NCI-H524 (cell line): ENCODE results near the gene CRCP.
A peak's percentile ranks its signal among the peaks of the same experiment; 100 is the strongest.
"Not testable (repeated sequence)": the region's sequence is repeated elsewhere in the genome, so short reads cannot be mapped to it uniquely, and the experiment has no call there.

Experiments used
- DNase-seq, 2 experiments: peaks; one replicate each; lab custom pipeline; 2025; lab: John Stamatoyannopoulos, UW

CRCP gene

DNA sequence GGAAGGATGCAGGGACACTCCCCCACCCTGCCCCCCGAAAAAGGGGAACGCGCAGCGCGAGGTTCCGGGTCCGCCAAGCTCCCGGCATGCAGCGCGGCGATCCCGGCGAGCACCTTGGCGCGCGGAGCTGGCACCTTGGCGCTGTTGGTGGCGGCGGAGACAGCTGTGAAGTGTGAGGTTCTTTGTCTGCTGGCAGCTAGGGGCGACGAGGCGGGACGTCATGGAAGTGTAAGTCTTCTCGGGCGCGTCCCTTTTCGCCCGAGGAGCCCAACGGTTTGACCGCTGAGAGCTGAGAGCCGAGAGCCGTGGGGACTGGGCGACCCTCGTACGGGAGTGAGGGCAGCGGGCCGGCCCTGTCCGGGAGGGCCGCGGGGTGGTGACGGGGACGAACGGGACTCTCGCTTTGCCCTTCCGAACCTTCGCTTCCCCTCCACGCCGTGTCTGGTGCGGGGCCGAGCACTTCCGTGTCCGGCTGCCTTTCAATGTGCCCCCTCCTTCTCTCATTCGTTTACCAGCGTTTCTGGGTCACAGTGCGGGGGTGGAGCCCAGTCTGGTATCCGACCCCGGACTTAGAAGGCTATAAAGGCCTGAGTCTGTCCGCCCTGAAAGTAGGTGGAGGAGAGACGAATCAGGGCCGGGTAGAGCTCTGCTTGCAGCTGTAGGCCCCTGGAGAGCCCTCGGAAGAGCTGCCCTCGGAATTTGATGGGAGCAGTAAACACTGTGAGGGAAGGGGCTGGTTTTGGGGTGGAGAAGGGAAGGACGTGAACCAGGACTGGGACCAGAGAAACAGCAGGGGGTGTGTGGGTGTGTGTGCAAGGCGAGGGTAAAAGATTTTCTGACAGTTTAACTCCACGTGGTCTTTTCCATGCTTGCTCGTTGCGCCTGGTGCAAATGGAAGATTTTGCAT is at the start of gene CRCP:
CRCP (plus strand) TSS at position 105 of the 907 bp plus-strand sequence; CDS start at position 221, 116 bp downstream.
- peak; percentile 57 to 60 for DNase-seq

DNA sequence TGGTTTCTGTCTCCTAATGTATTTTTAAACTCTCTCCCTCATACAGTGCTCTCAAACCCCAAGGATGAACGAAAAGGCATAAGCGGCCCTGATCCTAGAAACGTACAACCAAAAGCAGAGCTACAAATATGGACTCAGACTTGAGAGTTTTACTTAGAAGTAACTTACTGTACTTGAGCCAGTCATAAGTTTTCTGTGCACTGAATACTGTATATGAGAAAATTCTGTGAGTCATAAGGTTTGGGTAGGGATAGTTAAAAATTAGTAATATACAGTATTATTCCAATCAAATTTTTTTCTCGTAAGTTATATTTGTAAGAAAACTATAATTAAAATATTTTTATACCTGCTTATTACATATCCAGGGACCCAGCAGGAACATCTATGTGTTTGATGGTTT is 44.9 kb upstream of the CRCP start:
- DNase-seq: no peak

DNA sequence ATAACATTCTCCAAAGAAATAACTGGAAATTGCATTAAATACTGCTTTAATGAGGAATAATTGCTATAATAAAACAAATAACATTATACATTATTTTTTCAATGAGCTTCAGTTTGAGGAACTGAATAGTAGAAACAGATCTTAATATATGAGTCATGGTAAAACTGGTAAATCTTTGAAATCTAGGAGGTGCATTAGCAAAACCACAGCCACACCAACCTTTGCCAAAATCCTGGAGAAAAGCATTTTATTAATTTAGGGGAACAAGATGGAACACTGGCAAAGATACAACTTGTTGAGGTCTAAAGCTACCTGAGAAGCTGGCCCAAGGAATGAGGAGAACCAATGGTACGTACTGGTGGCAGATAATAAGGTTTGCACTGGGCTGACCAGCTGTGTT is 44.4 kb upstream of the CRCP start:
- no peak for DNase-seq

DNA sequence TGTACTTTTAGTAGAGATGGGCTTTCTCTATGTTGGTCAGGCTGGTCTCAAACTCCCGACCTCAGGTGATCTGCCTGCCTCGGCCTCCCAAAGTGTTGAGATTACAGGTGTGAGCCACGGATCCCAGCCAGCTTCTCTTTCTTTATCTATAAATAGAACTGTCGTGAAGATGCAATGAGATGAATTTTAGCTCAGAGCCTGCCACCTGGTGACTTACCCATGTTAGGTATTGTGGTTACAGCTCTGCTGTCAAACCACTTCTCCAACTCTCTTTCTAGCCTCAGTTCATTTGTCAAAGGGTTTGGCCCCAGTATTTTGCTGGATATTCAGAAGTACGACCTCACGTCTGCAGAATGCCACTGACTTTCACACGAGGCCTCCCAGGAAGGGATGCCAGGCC is 42.4 kb upstream of the CRCP start:
- DNase-seq: not testable (repeated sequence)

- DNase-seq: peak; percentile 69 to 88
Measured at GRCh38 chr7:66075590-66076461, 38.8 kb upstream of the CRCP start, which contains the start of gene ASL. TSS of gene ASL (plus strand) at chr7:66075819. CDS start at chr7:66076082, 263 bp downstream.

DNA sequence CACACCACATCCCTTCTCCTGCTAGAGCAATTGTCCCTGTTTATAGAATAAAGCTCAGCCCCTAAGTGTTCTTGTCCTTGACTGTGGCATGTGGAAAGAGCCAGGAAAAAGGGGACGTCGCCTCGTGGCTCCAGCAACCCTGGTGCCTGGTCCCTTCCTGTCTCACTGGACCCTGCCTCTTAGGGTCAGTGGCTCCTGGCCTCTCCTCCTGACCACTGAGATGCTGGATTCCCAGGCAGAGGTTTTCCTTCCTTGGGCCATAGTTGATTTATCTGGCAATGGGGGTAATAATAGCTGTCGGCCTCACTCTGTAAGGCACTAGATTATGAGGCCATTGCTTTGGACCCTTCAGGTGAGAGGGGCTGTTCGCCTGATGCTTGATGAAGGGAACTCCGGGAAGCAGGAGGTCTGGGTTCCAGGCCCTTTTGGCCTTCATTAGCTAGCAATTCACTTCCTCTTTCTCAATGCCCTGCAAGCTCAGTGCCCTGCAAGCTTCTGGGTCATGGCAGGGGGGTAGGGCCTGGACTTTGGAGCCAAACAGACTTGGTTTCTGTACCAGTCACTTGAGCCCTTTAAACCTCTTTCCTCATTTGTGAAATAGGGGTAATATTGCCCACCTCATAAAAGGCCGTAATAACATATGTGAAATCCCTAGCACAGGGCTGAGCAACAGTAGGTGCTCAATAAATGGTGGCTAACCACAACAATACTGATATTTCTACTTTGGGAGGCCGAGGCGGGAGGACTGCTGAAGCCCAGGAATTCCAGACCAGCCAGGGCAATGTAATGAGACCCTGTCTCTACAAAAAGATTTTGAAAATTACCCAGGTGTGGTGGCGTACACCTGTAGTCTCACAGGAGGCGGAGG is 38.0 kb upstream of the CRCP start:
- no peak for DNase-seq

DNA sequence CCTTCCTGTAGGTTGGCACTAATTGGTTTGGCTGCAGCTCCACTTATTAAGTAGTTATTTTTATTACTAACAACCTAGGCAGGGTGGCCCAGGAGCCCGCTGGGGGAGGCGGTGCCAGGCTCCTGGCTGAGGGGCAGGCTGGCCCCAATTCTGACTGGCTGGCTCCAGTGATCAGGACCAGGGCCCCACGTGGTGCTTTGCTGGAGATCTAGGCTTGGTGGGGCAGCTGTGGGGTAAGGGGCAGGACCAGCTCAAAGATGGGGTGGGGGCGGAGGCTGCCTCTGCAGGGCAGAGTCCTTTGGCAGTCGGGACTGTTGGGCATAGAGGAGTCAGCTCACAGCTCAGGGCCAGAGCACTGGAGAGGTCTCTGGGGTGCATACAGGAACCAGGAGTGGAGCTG is 36.6 kb upstream of the CRCP start:
- DNase-seq: no peak

DNA sequence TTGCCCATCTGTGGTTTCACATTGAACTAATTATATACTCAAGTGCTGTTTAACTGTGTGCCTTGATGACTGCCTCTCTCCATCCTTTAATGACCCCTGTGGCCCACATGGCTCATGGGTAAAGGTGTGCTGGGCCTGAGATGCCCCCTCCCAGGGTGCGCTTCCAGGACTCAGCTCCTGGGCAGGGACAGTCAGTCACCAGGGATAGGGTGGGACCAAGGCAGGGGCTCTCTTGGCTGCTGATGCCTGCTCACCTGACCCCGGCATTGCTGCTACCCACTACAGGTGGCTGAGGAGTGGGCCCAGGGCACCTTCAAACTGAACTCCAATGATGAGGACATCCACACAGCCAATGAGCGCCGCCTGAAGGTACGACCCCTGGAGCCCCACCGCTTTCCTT is 32.6 kb upstream of the CRCP start:
- DNase-seq: no peak

GRCh38 chr7:66082886-66083415 is 31.7 kb upstream of the CRCP start:
- no peak for DNase-seq

DNA sequence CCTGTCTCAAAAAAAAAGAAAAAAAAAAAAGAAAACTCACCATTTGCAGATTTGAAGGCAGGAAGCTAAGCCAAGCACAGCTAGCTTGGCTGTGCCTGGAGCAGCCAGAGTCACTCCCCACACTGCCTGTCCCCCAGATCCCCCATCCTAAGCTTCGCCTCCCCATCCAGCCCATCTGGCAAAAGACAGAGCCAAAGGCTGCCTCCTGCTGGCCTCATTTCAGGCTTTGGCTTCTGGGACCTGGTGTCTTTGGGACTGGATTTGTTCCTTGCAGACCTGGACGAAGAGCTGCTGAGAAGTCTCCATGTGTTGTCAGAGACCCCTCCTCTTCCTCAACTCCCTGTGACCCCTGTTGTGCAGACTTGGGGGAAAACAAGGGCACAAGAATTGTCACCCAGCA is 31.0 kb upstream of the CRCP start:
- DNase-seq: no peak

GRCh38 chr7:66088861-66089838 is 25.5 kb upstream of the CRCP start:
- no peak for DNase-seq

GRCh38 chr7:66092654-66093053 is 22.0 kb upstream of the CRCP start:
- no peak for DNase-seq

GRCh38 chr7:66095010-66095409 is 19.6 kb upstream of the CRCP start:
- no peak for DNase-seq

DNA sequence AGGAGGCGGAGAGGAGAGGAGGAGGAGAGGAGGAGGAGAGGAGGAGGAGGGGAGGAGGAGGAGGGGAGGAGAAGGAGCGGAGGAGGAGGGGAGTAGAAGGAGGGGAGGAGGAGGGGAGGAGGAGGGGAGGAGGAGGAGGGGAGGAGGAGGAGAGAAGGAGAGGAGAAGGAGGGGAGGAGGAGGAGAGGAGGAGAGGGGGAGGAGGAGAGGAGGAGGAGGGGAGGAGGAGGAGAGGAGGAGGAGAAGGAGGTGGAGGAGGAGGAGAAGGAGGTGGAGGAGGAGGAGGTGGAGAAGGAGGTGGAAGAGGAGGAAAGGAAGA is 15.5 kb upstream of the CRCP start:
- no peak for DNase-seq

DNA sequence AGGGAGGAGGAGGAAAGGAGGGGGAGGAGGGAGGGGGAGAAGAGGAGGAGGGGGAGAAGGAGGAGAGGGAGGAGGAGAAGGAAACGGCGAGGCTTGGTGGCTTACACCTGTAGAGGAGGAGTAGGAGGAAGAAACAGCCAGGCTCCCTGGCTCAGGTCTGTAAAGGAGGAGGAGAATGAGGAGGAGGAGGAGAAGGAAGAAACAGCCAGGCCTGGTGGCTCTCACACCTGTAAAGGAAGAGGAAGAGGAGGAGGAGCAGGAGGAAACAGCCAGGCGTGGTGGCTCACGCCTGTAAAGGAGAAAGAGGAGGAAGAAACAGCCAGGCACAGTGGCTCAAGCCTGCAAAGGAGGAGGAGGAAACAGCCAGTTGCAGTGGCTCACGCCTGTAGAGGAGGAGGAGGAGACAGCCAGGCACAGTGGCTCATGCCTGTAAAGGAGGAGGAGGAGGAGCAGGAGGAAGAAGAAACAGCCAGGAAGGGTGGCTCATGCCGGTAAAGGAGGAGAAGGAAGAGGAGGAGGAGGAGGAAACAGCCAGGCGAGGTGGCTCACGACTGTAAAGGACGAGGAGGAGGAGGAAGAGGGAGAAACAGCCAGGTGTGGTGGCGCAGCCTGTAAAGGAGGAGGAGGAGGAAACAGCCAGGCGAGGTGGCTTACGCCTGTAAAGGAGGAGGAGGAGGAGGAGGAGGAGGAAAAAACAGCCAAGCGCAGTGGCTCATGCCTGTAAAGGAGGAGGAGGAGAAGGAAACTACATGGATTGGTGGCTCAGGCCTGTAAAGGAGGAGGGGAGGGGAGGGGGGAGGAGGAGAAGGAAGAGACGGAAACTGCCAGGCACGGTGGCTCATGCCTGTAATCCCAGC is 14.9 kb upstream of the CRCP start:
- peak; percentile 28 to 37 for DNase-seq

DNA sequence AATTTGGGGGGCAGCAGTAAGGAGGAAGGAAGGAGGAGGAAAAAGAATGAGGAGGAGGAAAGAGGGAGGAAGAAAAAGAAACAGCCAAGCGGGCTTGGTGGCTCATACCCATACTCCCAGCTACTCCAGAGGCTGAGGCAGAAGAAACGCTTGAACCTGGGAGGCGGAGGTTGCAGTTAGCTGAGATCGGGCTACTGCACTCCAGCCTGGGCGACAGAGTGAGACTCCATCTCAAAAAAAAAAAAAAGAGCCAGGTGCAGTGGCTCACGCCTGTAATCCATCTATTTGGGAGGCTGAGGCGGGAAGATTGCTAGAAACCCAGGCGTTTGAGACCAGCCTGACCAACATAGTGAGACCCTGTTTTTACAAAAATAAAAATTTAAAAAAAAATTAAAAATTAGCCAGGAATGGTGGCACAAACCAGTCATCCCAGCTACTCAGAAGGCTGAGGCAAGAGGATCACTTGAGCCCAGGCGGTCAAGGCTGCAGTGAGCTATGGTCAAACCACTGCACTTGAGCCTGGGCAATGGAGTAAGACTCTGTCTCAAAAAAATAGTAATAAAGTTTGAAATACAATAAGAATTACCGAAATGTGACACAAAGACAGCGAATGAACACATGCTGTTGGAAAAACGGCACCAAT is 14.1 kb upstream of the CRCP start:
- no peak for DNase-seq

- DNase-seq: not testable (repeated sequence)
Measured at GRCh38 chr7:66102168-66102567, 12.5 kb upstream of the CRCP start.

GRCh38 chr7:66103994-66104393 is 10.7 kb upstream of the CRCP start:
- not testable (repeated sequence) for DNase-seq

DNA sequence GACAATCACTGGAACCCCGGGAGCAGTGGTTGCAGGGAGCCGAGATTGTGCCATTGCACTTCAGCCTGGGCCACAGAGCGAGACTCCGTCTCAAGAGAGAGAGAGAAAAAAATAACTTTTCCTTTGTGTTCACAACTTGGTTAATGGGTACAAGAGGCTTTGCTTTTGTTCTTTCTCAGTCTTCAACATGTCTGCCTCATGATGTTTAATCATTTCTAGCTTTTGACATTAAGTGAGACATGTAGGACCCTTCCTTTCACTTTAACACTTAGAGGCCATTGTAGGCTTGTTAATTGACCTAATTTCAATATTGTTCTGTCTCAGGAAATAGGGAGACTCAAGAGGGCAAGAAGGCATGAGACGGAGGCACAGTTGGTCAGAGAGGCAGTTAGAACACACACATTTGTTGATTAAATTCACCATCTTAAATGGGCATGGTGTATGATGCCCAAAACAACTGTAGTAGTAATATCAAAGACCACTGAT is 9.3 kb upstream of the CRCP start:
- no peak for DNase-seq
